ENCODE measurements around the gene ACOT11. TPM values are rescaled to one million over a fixed set of nuclear protein-coding genes. Genes with fewer than 3 reads are reported as not detected.

Gene ACOT11
- total and polyA plus RNA-seq, 2 donors from 2014 or later: 24.6 to 31.1 TPM

DNA sequence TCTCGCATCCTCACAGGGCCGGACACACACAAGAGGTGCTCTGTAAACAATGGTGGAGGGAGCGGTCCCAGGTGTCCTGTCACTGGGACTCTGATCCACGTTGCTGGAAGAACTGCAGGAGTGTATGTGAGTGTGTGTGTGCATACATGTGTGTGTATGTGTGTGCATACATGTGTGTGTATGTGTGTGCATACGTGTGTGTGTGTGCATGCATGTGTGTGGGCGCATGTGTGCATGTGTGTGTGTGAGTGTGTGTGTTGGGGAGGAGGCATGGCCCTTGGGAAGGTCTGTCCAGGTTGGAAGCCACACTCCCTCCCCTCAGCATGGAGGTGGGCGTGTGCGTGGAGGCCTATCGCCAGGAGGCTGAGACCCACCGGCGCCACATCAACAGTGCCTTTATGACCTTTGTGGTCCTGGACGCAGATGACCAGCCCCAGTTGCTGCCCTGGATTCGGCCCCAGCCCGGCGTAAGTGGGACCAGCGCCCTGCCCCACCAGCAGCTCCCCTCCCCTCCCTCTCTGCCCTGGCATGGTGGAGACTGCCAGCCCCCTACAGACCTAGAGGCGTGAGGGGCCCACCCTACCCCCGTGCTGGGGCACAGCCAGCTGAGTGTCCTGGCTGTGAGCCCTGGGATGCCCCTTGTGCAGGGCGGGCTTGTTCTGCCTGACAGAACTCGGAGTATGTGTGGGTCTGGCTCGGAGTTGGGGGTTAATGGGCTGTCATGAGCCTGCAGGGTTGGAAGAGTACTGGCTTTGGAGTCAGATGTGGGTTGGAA is 53.1 kb downstream of the ACOT11 start:
- H3K36me3 ChIP-seq (ENCODE audit: control insufficient read depth in 2 of 3, insufficient read depth in 3 of 3, low read length in 3 of 3): peaks cover 0 to 24% (median 5%) of the 10 kb centered on the region in 3 donors
- H3K27me3 ChIP-seq (ENCODE audit: control insufficient read depth, insufficient read depth, low read length): no peaks in the 10 kb centered on the region
- no peaks in the 10 kb centered on the region for H3K9me3 ChIP-seq (ENCODE audit: control insufficient read depth in 2 of 3, insufficient read depth in 1 of 3, low read length in 3 of 3)
- no peak overlapping the region for H3K9ac ChIP-seq (ENCODE audit: low read length in 3 of 3)
- H3K27ac ChIP-seq (ENCODE audit: low read depth in 2 of 2, low read length in 2 of 2): peak overlapping the region; percentile 5 to 86
- peak overlapping the region in 1 of 3 donors; percentile 27 for H3K4me3 ChIP-seq (ENCODE audit: low read length in 3 of 3)
- DNase-seq (peak in 4 of 5 donors; percentile 82 to 88 (median 84)), FAIRE-seq (no peak)
- H3K4me1 ChIP-seq (ENCODE audit: control insufficient read depth in 2 of 3, insufficient read depth in 2 of 3, low read depth in 1 of 3, low read length in 3 of 3): peaks cover 3 to 25% (median 9%) of the 10 kb centered on the region in 3 donors
- intact Hi-C loops (cut with DNase I): no loop called here
- no peak for TF ChIP-seq CTCF (IDR thresholded peaks at IDR 0.05; ENCODE audit: borderline replicate concordance, extremely low read depth, insufficient read depth)

DNA sequence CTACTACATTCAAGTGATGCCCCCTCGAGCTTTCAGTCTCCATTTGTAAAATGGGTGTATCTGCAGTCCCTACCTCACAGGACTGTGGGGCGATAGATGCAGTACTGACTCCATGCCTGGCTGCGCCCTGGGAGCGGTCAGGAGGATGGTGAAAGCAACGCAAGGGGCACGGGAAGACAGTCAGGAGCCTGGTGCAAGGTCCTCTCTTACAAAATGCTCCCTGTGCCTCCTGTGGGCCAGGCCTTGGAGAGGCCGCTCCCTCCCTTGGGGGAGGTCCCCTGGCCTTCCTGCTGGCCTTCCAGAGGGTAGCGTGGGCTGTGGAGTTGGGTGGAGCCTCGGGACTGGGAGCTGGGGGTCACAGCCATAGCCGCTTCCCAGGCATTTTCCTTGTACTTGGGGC is 53.7 kb downstream of the ACOT11 start:
- peak in 3 of 5 donors; percentile 31 to 64 (median 42) for DNase-seq
- peak overlapping the region in 1 of 3 donors; percentile 52 for H3K4me3 ChIP-seq (ENCODE audit: low read length in 3 of 3)
- no peak for FAIRE-seq
- H3K4me1 ChIP-seq (ENCODE audit: control insufficient read depth in 2 of 3, insufficient read depth in 2 of 3, low read depth in 1 of 3, low read length in 3 of 3): peaks cover 3 to 25% (median 9%) of the 10 kb centered on the region in 3 donors
- peak overlapping the region in 1 of 3 donors; percentile 15 for H3K9ac ChIP-seq (ENCODE audit: low read length in 3 of 3)
- no peaks in the 10 kb centered on the region for H3K9me3 ChIP-seq (ENCODE audit: control insufficient read depth in 2 of 3, insufficient read depth in 1 of 3, low read length in 3 of 3)
- peak; percentile 6 for TF ChIP-seq CTCF (IDR thresholded peaks at IDR 0.05; ENCODE audit: borderline replicate concordance, extremely low read depth, insufficient read depth)
- no peaks in the 10 kb centered on the region for H3K27me3 ChIP-seq (ENCODE audit: control insufficient read depth, insufficient read depth, low read length)
- H3K36me3 ChIP-seq (ENCODE audit: control insufficient read depth in 2 of 3, insufficient read depth in 3 of 3, low read length in 3 of 3): peaks cover 0 to 26% (median 6%) of the 10 kb centered on the region in 3 donors
- peak overlapping the region; percentile 62 to 86 for H3K27ac ChIP-seq (ENCODE audit: low read depth in 2 of 2, low read length in 2 of 2)
- intact Hi-C loops (cut with DNase I): no loop called here

GRCh38 chr1:54602554-54602953 is 54.5 kb downstream of the ACOT11 start:
- peak overlapping the region in 1 of 2 donors; percentile 86 for H3K27ac ChIP-seq (ENCODE audit: low read depth in 2 of 2, low read length in 2 of 2)
- H3K27me3 ChIP-seq (ENCODE audit: control insufficient read depth, insufficient read depth, low read length): no peaks in the 10 kb centered on the region
- peak overlapping the region in 1 of 3 donors; percentile 15 for H3K9ac ChIP-seq (ENCODE audit: low read length in 3 of 3)
- intact Hi-C loops (cut with DNase I): no loop called here
- H3K4me3 ChIP-seq (ENCODE audit: low read length in 3 of 3): peak overlapping the region in 2 of 3 donors; percentile 19 to 52
- peaks cover 3 to 25% (median 9%) of the 10 kb centered on the region in 3 donors for H3K4me1 ChIP-seq (ENCODE audit: control insufficient read depth in 2 of 3, insufficient read depth in 2 of 3, low read depth in 1 of 3, low read length in 3 of 3)
- TF ChIP-seq CTCF (IDR thresholded peaks at IDR 0.05; ENCODE audit: borderline replicate concordance, extremely low read depth, insufficient read depth): no peak
- no peak for FAIRE-seq
- DNase-seq: peak; percentile 49 to 68 (median 54)
- H3K36me3 ChIP-seq (ENCODE audit: control insufficient read depth in 2 of 3, insufficient read depth in 3 of 3, low read length in 3 of 3): peaks cover 0 to 34% (median 8%) of the 10 kb centered on the region in 3 donors
- no peaks in the 10 kb centered on the region for H3K9me3 ChIP-seq (ENCODE audit: control insufficient read depth in 2 of 3, insufficient read depth in 1 of 3, low read length in 3 of 3)
